ENCODE results near the gene EPG5.
A peak's percentile ranks its signal among the peaks of the same experiment; 100 is the strongest.

EPG5 gene

DNA sequence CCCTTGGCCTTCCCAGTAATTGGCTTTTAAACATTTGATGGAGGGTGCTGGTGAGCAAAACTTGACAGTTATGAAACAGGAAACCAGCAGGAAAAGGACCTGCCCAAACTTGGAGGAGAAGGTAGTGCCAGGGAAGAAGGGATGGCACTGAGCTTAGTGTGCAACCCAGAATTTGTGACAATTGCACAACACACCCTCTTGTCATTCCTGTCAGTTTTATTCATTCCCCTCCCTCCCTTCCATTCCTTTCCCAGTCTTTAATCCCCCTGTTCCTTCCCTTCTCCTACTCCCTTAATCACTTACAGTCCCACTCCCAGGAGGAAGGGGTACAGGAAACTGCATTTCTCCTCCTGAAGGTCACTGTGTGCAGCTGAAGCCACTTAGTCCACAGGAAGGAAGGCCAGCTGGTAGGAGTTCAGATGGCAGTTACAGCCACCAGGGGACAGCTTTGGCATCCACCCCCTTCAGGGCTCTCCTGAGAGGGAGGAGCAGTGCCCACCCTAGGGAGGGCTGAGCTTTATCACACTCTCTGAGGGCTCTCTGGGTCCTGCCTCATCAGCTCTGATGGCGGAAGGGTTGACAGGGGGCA is 165.6 kb downstream of the EPG5 start:
- TF ChIP-seq CTCF (conservative IDR thresholded peaks at IDR 0.05) (no peak), ZFX (IDR thresholded peaks at IDR 0.05) (no peak)
- peak overlapping the region; percentile 95 for H3K27ac ChIP-seq

Data from C4-2B (cell line).